NCI-H2196 (cell line): ENCODE data around the gene PLEKHH3.
A peak's percentile ranks its signal among the peaks of the same experiment; 100 is the strongest.

Experiments used
- DNase-seq: peaks from one replicate; lab custom pipeline; 2025; ENCODE audit not compliant: unreplicated experiment; lab: John Stamatoyannopoulos, UW

PLEKHH3 gene

DNA sequence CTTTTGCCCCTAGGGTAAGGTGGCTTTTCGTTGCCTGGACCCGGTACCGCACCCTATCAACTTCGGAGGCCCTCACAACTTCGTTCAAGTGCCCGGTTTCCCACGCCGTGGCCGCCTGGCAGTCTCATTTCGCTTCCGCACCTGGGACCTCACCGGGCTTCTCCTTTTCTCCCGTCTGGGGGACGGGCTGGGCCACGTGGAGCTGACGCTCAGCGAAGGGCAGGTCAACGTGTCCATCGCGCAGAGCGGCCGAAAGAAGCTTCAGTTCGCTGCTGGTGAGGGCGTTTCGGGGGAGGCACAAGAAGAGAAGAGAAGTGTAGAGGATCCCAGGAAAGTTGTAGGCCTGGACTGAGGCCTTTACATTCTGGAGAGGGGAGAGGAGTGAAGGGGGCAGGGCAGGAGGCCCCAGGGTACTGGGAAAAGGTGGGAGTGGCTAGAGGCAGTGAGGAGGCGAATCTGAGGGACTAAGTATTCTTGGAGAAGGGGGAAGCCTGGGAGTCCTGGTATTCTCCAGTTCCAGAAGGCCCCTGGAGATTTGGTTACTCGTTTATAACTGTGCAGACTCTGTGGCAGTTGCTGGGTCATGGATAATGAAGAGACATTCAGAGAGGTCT, 11.0 kb upstream of the PLEKHH3 start:
- DNase-seq, result no peak

DNA sequence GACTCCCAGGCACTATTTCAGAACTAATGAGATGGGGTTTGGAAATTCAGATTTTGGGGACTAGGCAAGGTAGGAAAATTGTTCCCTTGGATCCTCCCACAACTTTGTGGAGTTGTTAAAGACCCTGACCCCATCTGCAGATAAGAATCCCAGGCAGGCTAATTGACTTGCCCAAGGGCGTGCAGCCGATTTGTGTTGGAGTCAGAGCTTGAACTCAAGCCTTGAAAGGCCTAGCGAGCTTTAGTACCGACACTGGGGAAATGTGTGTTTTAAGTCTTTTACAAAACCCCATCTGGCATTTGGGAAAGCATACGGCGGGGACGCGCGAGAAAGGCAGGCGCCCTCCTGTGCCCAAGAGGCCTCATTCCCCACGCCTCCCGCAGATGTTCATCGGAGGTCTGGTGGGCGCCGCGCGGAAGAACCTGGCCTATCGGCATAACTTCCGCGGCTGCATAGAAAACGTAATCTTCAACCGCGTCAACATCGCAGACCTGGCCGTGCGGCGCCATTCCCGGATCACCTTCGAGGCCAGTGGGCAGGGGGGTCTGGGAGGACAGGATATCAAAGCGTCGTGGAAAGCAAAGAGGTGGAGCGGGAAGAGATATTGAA, 9.8 kb upstream of the PLEKHH3 start:
- DNase-seq, result no peak

GRCh38 chr17:42685831-42686230, 9.0 kb upstream of the PLEKHH3 start:
- DNase-seq, result no peak

DNA sequence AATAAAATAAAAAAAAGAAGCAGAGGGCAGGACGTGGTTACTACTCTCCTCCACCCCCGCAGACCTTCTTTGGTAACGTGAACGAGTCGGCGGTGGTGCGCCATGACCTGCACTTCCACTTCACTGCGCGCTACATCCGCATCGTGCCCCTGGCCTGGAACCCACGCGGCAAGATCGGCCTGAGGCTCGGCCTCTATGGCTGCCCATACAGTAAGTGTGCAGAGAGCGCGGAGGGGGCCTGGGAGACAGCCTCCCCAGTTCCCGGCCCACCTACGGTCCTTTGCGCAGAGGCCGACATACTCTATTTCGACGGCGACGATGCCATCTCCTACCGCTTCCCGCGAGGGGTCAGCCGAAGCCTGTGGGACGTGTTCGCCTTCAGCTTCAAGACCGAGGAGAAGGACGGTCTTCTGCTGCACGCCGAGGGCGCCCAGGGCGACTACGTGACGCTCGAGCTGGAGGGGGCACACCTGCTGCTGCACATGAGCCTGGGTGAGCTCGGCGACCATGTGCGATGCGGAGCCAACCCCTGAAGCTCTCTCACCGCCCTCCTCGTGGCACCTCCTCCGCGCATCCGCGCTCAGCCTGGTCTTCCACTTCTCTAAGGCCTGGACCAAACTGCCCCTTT, 8.2 kb upstream of the PLEKHH3 start:
- no peak for DNase-seq

- DNase-seq, result no peak
Measured at GRCh38 chr17:42683407-42684034, 6.7 kb upstream of the PLEKHH3 start.

DNA sequence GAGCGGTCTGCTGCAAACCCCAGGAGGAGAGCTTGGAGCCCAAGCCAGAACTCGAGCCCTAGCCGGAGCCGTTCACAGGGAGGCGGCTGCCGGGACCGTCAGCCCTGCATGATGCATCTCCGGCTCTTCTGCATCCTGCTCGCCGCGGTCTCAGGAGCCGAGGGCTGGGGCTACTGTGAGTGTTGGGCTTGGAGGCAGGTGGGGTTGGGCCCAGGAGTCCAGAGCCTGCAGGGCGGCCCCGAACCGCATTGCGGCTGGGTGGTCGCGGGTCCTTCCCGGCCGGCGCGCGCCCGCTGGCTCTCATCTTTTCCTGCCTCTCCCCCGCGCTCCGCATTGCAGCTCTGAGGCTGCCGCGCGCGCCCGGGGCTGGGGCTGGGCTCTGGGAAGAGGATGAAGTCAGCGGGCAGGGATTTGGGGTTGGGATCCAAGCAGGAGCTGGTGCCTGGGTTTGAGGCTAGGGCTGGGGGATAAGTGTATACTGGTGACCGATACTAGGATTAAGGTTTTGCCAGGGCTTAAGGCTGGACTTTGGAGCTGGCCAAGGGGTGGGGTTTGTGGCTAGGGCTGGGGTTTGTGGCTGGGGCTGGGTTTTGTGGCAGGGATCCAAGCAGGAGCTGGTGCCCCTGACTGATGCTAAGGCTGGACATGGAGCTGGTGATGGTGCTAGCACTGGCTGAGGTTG, 6.1 kb upstream of the PLEKHH3 start:
- no peak for DNase-seq

- no peak for DNase-seq
Measured at GRCh38 chr17:42681976-42682721, 5.4 kb upstream of the PLEKHH3 start, which contains the start of gene CNTNAP1. Gene CNTNAP1, plus strand, starts transcription at chr17:42682531. Its CDS starts 299 bp downstream, at chr17:42682830.

- no peak for DNase-seq
Measured at GRCh38 chr17:42680331-42680808, 3.6 kb upstream of the PLEKHH3 start.

- no peak for DNase-seq
Measured at GRCh38 chr17:42679492-42680330, 2.9 kb upstream of the PLEKHH3 start.

- peak; percentile 24 for DNase-seq
Measured at GRCh38 chr17:42678951-42679491, 2.2 kb upstream of the PLEKHH3 start.

DNA sequence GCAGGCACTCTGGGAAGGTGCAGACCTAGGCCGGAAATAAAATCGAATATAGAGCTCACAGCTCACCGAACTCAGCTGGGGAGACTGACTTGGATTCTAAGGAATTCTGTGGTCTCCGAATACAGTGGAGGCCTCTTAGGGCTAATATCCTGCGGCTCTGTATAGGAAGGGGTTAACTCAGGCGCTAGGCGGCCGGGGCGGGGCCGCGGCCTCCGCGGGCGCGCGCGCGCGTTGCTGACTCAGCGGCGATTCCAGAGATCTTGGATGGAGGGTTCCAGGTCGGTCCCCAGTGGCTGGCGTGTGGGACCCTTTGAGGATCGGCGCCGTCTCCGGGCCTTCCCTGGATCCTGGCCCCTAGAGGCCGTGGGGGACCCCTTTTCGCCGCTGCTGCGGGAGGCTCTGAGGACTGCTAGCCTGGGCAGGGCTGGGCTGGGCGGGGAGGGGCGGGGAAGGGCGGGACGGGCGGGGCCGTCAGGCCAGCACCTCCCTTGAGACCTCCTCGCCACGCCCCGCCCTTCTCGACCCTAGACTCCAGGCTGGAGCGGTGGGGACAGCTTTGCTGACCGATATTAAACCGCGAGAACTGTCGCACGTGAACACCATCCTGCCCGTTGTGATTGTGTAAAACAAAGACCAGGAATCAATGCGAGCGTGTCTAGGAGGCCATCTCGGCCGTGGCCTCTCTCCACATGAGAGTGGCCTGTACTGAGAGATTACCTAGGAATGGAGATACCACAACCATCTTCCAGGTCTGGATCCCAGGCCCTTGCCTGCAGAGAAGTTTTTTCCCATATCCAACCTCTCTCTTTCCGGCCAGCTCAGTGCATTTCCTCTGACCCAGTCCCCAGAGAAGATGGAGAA, 1.4 kb upstream of the PLEKHH3 start:
- peak; percentile 69 for DNase-seq

DNA sequence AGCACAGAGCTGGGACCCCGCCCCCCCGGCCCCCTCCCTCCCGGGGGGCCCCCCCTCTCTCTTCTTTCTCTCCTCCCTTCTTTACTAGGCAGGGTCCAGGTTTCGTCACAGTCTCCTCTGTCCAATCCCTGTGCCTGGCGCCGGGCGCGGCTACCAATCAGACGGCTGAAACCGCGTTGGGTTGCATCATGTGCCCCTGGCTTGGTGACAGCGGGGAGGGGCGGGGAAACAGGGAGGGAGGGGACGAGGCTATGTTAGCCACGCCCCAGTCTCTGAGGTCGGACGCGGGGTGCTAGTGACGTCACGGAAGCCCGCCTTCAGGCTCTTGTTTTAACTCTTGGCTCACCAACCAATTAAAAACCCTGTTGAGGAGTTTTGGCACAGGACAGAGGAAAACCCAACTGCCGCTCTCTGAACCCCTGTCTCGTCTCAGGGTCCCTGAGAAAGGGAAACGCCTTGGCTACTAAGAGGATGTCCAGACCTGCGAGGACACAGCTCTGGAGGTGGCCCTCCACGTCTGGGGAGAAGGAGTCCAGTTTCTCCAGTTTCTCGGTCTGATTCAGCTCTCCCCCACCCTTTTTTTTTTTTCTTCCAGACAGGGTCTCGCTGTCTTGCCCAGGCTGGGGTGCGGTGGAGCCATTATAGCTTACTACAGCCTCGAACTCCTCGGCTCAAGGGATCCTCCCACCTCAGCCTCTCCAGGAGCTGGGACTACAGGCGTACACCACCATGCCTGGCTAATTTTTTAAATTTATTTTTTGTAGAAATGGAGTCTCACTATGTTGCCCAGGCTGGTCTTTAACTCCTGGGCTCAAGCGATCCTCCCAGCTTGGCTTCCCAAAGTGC, 441 bp upstream of the PLEKHH3 start:
- peak; percentile 92 for DNase-seq

DNA sequence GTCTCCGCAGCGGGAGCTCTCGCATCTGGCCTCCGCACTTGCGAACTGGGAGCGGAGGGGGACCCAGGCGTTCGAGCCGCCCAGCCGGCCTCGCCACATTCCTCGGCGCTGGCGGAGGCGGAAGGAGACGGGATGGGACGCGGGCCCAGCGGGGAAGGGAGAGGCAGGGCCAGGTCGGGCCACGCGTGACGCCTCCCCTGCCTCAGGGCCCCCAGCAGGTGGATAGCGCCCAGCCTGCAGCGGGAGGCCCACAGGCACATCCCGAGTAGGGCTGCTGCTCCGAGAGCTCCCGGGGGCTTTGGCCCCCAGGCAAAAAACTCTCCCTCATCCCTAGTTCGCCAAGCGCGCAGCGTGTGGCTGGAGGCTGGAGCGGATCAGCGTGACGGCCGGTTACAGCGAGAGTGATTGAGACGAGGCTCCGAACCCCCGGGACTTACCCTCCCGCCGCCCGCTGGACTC, 800 bp downstream of the PLEKHH3 start:
- peak; percentile 10 for DNase-seq

DNA sequence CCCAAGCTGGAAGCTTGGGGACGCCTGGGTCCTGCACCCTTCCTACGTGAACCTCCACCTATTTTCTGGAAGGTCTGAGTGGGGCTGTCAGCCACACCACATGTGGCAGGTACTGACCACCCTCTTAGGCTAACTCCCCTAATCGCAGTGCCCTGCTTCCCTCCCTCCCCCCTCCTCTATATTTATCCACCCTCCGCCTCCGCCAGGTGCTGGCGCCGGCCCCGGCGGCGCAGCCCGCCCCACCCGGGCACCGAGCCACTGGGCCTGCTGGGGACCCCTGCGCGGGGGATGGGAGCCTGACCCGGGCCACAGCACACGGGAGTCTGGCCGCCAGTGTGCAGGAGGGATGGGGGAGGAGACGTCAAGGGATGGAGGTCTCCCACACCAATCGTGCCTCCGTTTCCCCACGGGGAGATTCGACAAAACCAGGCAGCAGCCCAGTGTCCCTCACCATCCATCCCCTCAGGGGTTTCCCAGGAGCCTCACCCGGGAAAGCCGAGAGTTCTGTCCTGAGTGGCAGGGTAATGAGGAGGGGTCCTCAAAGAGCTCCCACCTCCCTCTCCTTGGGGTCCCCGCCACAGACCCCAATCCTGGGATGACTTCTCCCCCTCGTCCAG, 1.3 kb downstream of the PLEKHH3 start:
- DNase-seq, result no peak

- peak; percentile 15 for DNase-seq
Measured at GRCh38 chr17:42674755-42675347, 1.9 kb downstream of the PLEKHH3 start.

DNA sequence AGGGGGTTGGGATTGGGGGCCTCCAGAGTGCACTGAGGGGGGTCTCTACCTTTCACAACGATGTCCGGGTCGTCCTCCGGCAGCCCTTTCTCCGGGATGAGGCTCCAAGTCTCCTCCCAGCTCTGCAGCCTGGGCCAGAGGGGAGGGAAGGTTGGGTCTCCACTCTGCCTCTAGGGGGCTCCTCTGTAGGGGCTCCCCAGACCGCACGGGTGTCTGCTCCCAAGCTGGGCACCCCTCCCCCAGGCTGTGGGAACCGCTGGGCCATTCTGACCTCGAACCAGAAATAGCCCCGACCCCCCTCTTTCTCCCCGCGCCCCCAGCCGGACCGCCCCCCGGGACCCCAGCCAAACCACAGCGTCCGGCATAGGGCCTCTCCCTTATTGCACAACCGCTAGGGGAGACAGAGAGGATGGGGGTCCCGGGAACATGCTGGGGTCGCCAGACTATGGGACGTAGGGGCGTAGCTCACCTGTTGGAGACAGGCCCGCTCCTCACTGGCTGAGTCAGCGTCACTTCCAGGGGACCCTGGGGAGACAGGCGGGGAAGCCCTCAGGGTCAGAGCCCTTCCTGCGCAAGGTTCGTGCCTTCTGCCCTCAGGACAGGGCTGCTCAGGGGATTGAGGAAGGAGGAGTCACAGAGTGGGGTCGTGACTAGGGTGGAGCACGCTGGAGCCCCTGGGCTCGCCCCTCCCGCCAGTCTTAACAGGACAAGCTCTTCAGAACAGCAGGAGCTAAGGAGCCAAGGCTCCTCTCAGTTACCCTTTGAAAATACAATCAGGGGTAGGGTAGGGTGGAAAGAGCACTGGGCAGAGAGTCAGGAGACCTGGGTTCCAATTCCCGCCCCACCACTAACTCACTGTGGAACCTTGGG, 2.7 kb downstream of the PLEKHH3 start:
- no peak for DNase-seq
